H1 (cell line): ENCODE results near the gene ACAT2. TPM values are rescaled to one million over a fixed set of nuclear protein-coding genes. Genes with fewer than 3 reads are reported as not detected.

Experiments used
- CTCF ChIA-PET: fragments of 300-600 bp; sonication (Branson Sonifier 250); formaldehyde crosslinking; loops from one replicate; lab custom pipeline; 2021; ENCODE audit not compliant: partially characterized antibody; lab: Charles Lee
- POLR2A ChIA-PET: fragments of 300-600 bp; sonication (Branson Sonifier 250); formaldehyde crosslinking; loops from one replicate; lab custom pipeline; 2021; ENCODE audit warnings: inconsistent platforms; ENCODE audit not compliant: partially characterized antibody; lab: Charles Lee
- DNase-seq, 2 experiments: peaks; one replicate each; pipeline versions ENCODE4 v3.0.0 to v3.0.0-alpha.2; 2010 to 2022; ENCODE audit warnings: low spot score in 2 of 2, low read depth in 1 of 2, mixed read lengths in 1 of 2
- FAIRE-seq: peaks from 2 replicates; lab custom pipeline; 2011; peaks lifted over from hg19 to GRCh38; lab: Jason Lieb, UNC
- H2AFZ ChIP-seq: 2 replicates; pipeline ENCODE4 v1.8.1; 2012; ENCODE audit warnings: low read length, inconsistent platforms
- H2AK5ac ChIP-seq: 2 replicates; pipeline ENCODE4 v1.6.1; 2013; ENCODE audit warnings: low read depth, low read length
- H2BK120ac ChIP-seq: replicated peaks from 2 replicates; pipeline ENCODE3; 2013; ENCODE audit warnings: low read depth, low read length, inconsistent platforms
- H2BK12ac ChIP-seq: 2 replicates; pipeline ENCODE4 v1.6.1; 2013; ENCODE audit warnings: low read depth, low read length
- H2BK15ac ChIP-seq: 2 replicates; pipeline ENCODE4 v1.6.1; 2013; ENCODE audit warnings: low read length
- H2BK20ac ChIP-seq: 2 replicates; pipeline ENCODE4 v1.6.1; 2013; ENCODE audit warnings: low read length
- H2BK5ac ChIP-seq: 2 replicates; pipeline ENCODE4 v1.6.1; 2013; ENCODE audit warnings: low read depth, low read length
- H3K14ac ChIP-seq: 2 replicates; pipeline ENCODE4 v1.6.1; 2013; ENCODE audit warnings: inconsistent platforms; ENCODE audit not compliant: insufficient read length
- H3K18ac ChIP-seq: 2 replicates; pipeline ENCODE4 v1.6.1; 2013; ENCODE audit warnings: low read length; ENCODE audit errors: extremely low read depth
- H3K23ac ChIP-seq: 2 replicates; pipeline ENCODE4 v1.6.1; 2013; ENCODE audit warnings: inconsistent platforms; ENCODE audit not compliant: insufficient read length
- H3K23me2 ChIP-seq: 2 replicates; pipeline ENCODE4 v1.6.1; 2013; ENCODE audit warnings: low read depth, low read length
- H3K27ac ChIP-seq: 2 replicates; pipeline ENCODE4 v1.6.1; 2011; ENCODE audit warnings: low read depth, low read length, inconsistent platforms
- H3K27me3 ChIP-seq, 4 experiments: replicated peaks in 1 of 4; 1 replicate in 1 of 4; 2 replicates in 3 of 4; pipeline versions ENCODE4 v1.6.1 to v1.8.1; 2011 to 2013; ENCODE audit warnings: low read length in 3 of 4, mild to moderate bottlenecking in 3 of 4, inconsistent platforms in 2 of 4, mixed read lengths in 2 of 4, moderate library complexity in 1 of 4; ENCODE audit not compliant: control insufficient read depth in 3 of 4, insufficient read depth in 3 of 4; ENCODE audit errors: extremely low read depth in 1 of 4
- H3K36me3 ChIP-seq, 4 experiments: 2 replicates each; pipeline versions ENCODE4 v1.6.1 to v1.8.1; 2011 to 2013; ENCODE audit warnings: mild to moderate bottlenecking in 4 of 4, low read length in 3 of 4, moderate library complexity in 2 of 4, control low read depth in 1 of 4, inconsistent platforms in 1 of 4; ENCODE audit not compliant: insufficient read depth in 4 of 4, control insufficient read depth in 2 of 4
- H3K4ac ChIP-seq: replicated peaks from 2 replicates; pipeline ENCODE3; 2013; ENCODE audit warnings: low read length, low read depth, mixed read lengths, inconsistent platforms; ENCODE audit not compliant: insufficient read length
- H3K4me1 ChIP-seq, 4 experiments: replicated peaks in 1 of 4; 1 replicate in 1 of 4; 2 replicates in 3 of 4; pipeline versions ENCODE4 v1.6.1 to v1.8.1; 2011 to 2013; ENCODE audit warnings: low read length in 3 of 4, inconsistent platforms in 2 of 4, mixed read lengths in 1 of 4; ENCODE audit not compliant: insufficient read depth in 4 of 4, control insufficient read depth in 3 of 4
- H3K4me2 ChIP-seq, 2 experiments: 2 replicates each; pipeline versions ENCODE4 v1.6.1 to v1.8.1; 2011 to 2013; ENCODE audit warnings: low read depth in 2 of 2, low read length in 2 of 2, control low read depth in 1 of 2, inconsistent platforms in 1 of 2, mild to moderate bottlenecking in 1 of 2; ENCODE audit not compliant: insufficient read depth in 1 of 2
- H3K4me3 ChIP-seq, 4 experiments: fragments of 200-600, 300-600 bp in 1 of 4; sonication (generic), shearing (Covaris generic), sonication (Bioruptor Twin) in 1 of 4; 2 replicates each; pipeline versions ENCODE4 v1.5.1 to v1.8.1; 2011 to 2016; ENCODE audit warnings: low read length in 4 of 4, low read depth in 3 of 4, control low read depth in 2 of 4, inconsistent platforms in 2 of 4, mild to moderate bottlenecking in 2 of 4, mixed read lengths in 1 of 4, moderate library complexity in 1 of 4; ENCODE audit not compliant: insufficient read depth in 2 of 4; ENCODE audit errors: extremely low read depth in 1 of 4
- H3K56ac ChIP-seq: replicated peaks from 2 replicates; pipeline ENCODE3; 2013; ENCODE audit warnings: low read depth, mild to moderate bottlenecking, mixed read lengths, low read length, inconsistent platforms; ENCODE audit not compliant: insufficient read length
- H3K79me1 ChIP-seq: 2 replicates; pipeline ENCODE4 v1.6.1; 2013; ENCODE audit warnings: low read depth, low read length, control low read depth
- H3K79me2 ChIP-seq, 2 experiments: 2 replicates each; pipeline versions ENCODE4 v1.6.1 to v1.8.1; 2012 to 2013; ENCODE audit warnings: low read length in 2 of 2, mild to moderate bottlenecking in 2 of 2, inconsistent platforms in 1 of 2; ENCODE audit not compliant: insufficient read depth in 2 of 2, control insufficient read depth in 1 of 2
- H3K9ac ChIP-seq, 4 experiments: replicated peaks in 1 of 4; 1 replicate in 1 of 4; 2 replicates in 3 of 4; pipeline versions ENCODE4 v1.6.1 to v1.8.1; 2011 to 2013; ENCODE audit warnings: low read depth in 3 of 4, low read length in 3 of 4, control low read depth in 2 of 4, mild to moderate bottlenecking in 2 of 4, moderate library complexity in 2 of 4, inconsistent platforms in 1 of 4; ENCODE audit errors: extremely low read depth in 1 of 4
- H3K9me3 ChIP-seq, 2 experiments: 2 replicates each; pipeline versions ENCODE4 v1.6.1 to v1.8.1; 2012 to 2013; ENCODE audit warnings: mild to moderate bottlenecking in 2 of 2, moderate library complexity in 2 of 2, control low read depth in 1 of 2, inconsistent platforms in 1 of 2, low read depth in 1 of 2, low read length in 1 of 2, mixed read lengths in 1 of 2; ENCODE audit not compliant: insufficient read depth in 2 of 2
- H4K20me1 ChIP-seq, 2 experiments: replicated peaks in 1 of 2; 2 replicates each; pipeline versions ENCODE3 to v1.8.1; 2011 to 2013; ENCODE audit warnings: inconsistent platforms in 2 of 2, low read length in 2 of 2, mild to moderate bottlenecking in 1 of 2; ENCODE audit not compliant: insufficient read depth in 2 of 2, control insufficient read depth in 1 of 2
- H4K5ac ChIP-seq: 2 replicates; pipeline ENCODE4 v1.6.1; 2013; ENCODE audit warnings: low read length, low read depth, mixed read lengths, inconsistent platforms; ENCODE audit not compliant: insufficient read length
- H4K8ac ChIP-seq: 2 replicates; pipeline ENCODE4 v1.8.0; 2013; ENCODE audit warnings: mild to moderate bottlenecking, moderate library complexity, low read length, inconsistent platforms; ENCODE audit not compliant: insufficient read depth; ENCODE audit errors: extremely low read depth
- H4K91ac ChIP-seq: replicated peaks from 2 replicates; pipeline ENCODE3; 2013; ENCODE audit warnings: low read length, mixed read lengths, inconsistent platforms; ENCODE audit not compliant: insufficient read length
- CHD1 ChIP-seq: IDR thresholded peaks from 2 replicates; pipeline ENCODE4 v1.6.1; 2012; ENCODE audit warnings: low read depth, low read length, improper control_type of control experiment
- FOSL1 ChIP-seq: IDR thresholded peaks from 2 replicates; pipeline ENCODE4 v1.6.1; 2011; ENCODE audit warnings: mild to moderate bottlenecking, low read depth, low read length, moderate library complexity; ENCODE audit not compliant: insufficient read depth
- KDM4A ChIP-seq: IDR thresholded peaks from one replicate; pipeline ENCODE4 v1.7.1; 2012; ENCODE audit warnings: low read depth, mild to moderate bottlenecking, moderate library complexity, low read length, inconsistent platforms; ENCODE audit not compliant: severe bottlenecking
- KDM5A ChIP-seq: fragments of 200-600 bp; IDR thresholded peaks from 2 replicates; pipeline ENCODE4 v1.7.1; 2012; ENCODE audit warnings: mild to moderate bottlenecking, low read length, inconsistent platforms, mixed read lengths
- RNF2 ChIP-seq: fragments of 200-900, 300-1000 bp; sonication (generic); IDR thresholded peaks from 2 replicates; pipeline ENCODE4 v1.7.1; 2016; ENCODE audit warnings: borderline replicate concordance, low read depth, mild to moderate bottlenecking, antibody characterized with exemption, low read length; ENCODE audit not compliant: poor library complexity, severe bottlenecking; ENCODE audit errors: missing control alignments
- SP2 ChIP-seq: IDR thresholded peaks from 2 replicates; pipeline ENCODE4 v1.6.1; 2012; ENCODE audit warnings: mild to moderate bottlenecking, low read length, inconsistent platforms
- SRF ChIP-seq: IDR thresholded peaks from 2 replicates; pipeline ENCODE4 v1.6.1; 2011; ENCODE audit warnings: mild to moderate bottlenecking, low read depth, low read length, moderate library complexity
- TBP ChIP-seq: IDR thresholded peaks from 2 replicates; pipeline ENCODE4 v1.6.1; 2011; ENCODE audit warnings: low read depth, low read length, improper control_type of control experiment
- TEAD4 ChIP-seq: IDR thresholded peaks from 2 replicates; pipeline ENCODE4 v1.6.1; 2012; ENCODE audit warnings: low read depth, low read length, inconsistent platforms, mixed read lengths
- WGBS, 2 experiments: shearing (Covaris generic) in 1 of 2; methylation state at CpG; one replicate each; pipeline versions ENCODE4 v1.1.6 to v1.1.7; 2013 to 2015; ENCODE audit warnings: low lambda C conversion rate in 2 of 2, mixed read lengths in 2 of 2, inconsistent platforms in 1 of 2, low coverage in 1 of 2, missing lambda C conversion rate in 1 of 2; ENCODE audit not compliant: insufficient replicate concordance in 2 of 2, insufficient coverage in 1 of 2, insufficient read length in 1 of 2; ENCODE audit errors: extremely low coverage in 1 of 2, missing lambda C conversion rate in 1 of 2; 5-methylcytosine and 5-hydroxymethylcytosine counted together
- polyA plus RNA-seq, 7 experiments: library from polyadenylated mRNA; depleted of rRNA in 3 of 7; stranded (reverse) in 5 of 7; unstranded in 2 of 7; fragments of >200 nt in 5 of 7; fragments of 200-250 nt in 2 of 7; gene quantifications; 1 replicate in 5 of 7; 2 replicates in 1 of 7; 4 replicates in 1 of 7; pipeline versions ENCODE4 v1.2.1 to v1.2.3, GENCODE V29; 2011 to 2013; ENCODE audit warnings: missing spikeins in 2 of 7, mixed read lengths in 2 of 7
- total RNA-seq: library from RNA; stranded (reverse); fragmentation: NEBNext Ultra II Directional; extraction: Animal tissue kit (Norgen Biotek cat#: 25700); gene quantifications from 2 replicates; pipeline ENCODE4 v1.2.1, GENCODE V29; 2021

The ACAT2 gene
- total and polyA plus RNA-seq, 2 of the 8 experiments (the other 6 are each of a cell fraction or from before 2014, with no cell fraction given): 61.6 to 166 TPM

- no peak overlapping the region for H2BK120ac ChIP-seq
- H3K9me3 ChIP-seq: no peaks in the 10 kb centered on the region
- no peak overlapping the region for H2AFZ ChIP-seq
- ChIA-PET CTCF (no interaction called here), POLR2A (no interaction called here)
- no peak overlapping the region for H3K27ac ChIP-seq
- no peak overlapping the region for H2BK12ac ChIP-seq
- 88% methylated on average over 5 of the region's 5 CpGs; no CpG with 5 or more reads in 1 of the 2 experiments for WGBS, 2 experiments
- no peak overlapping the region for H4K5ac ChIP-seq
- no peak overlapping the region for H4K8ac ChIP-seq
- DNase-seq: no peak
- no peak overlapping the region for H3K4me3 ChIP-seq
- H3K56ac ChIP-seq: no peak overlapping the region
- H3K36me3 ChIP-seq: no peaks in the 10 kb centered on the region
- no peaks in the 10 kb centered on the region for H3K27me3 ChIP-seq
- H3K23ac ChIP-seq: no peak overlapping the region
- H3K18ac ChIP-seq: no peak overlapping the region
- no peak overlapping the region for H2BK20ac ChIP-seq
- TF ChIP-seq KDM5A: no peak
- no peak for TF ChIP-seq RNF2
- no peak for TF ChIP-seq TEAD4
- TF ChIP-seq SRF: no peak
- no peak for TF ChIP-seq KDM4A
- no peak for TF ChIP-seq TBP
- no peak for TF ChIP-seq SP2
- TF ChIP-seq CHD1: no peak
- TF ChIP-seq FOSL1: no peak
- no peak overlapping the region for H3K4me2 ChIP-seq
- no peak overlapping the region for H4K91ac ChIP-seq
- no peak overlapping the region for H3K14ac ChIP-seq
- no peak overlapping the region for H2AK5ac ChIP-seq
- H3K79me2 ChIP-seq: no peaks in the 10 kb centered on the region
- no peak overlapping the region for H3K9ac ChIP-seq
- no peak overlapping the region for H2BK5ac ChIP-seq
- H2BK15ac ChIP-seq: no peak overlapping the region
- FAIRE-seq: no peak
- H3K79me1 ChIP-seq: no peaks in the 10 kb centered on the region
- H3K4ac ChIP-seq: no peak overlapping the region
- no peaks in the 10 kb centered on the region for H3K23me2 ChIP-seq
- H3K4me1 ChIP-seq: no peaks in the 10 kb centered on the region
- no peaks in the 10 kb centered on the region for H4K20me1 ChIP-seq
Observed at GRCh38 chr6:159807150-159807858, 45.5 kb downstream of the ACAT2 start.
